Heart right ventricle (tissue), 16 donors: Measurements from ENCODE around the gene SLC5A1. TPM values are rescaled to one million over a fixed set of nuclear protein-coding genes. Genes with fewer than 3 reads are reported as not detected.

Source experiments
- ATAC-seq, 8 donors: fragments of 200-7000 bp; cut with Tn5 transposase; one replicate each; pipeline ENCODE4 v1.9.1; 2020; ENCODE audit warnings: mild to moderate bottlenecking in 8 of 8, moderate library complexity in 8 of 8, moderate number of reproducible peaks in 1 of 8
- DNase-seq, 2 donors: peaks; one replicate each; pipeline ENCODE4 v3.0.0-alpha.2; 2020
- H3K27ac ChIP-seq, 10 donors: fragments of 200-600 bp; sonication (generic) in 2 of 10; one replicate each; pipeline versions ENCODE4 v1.5.0 to v1.8.0; 2020 to 2022; ENCODE audit warnings: mild to moderate bottlenecking in 3 of 10
- H3K27me3 ChIP-seq, 7 donors: fragments of 200-600 bp; one replicate each; pipeline ENCODE4 v1.8.0; 2021 to 2022; ENCODE audit warnings: mild to moderate bottlenecking in 2 of 7
- H3K36me3 ChIP-seq, 9 donors: fragments of 200-600 bp; sonication (generic) in 1 of 9; one replicate each; pipeline versions ENCODE4 v1.5.0 to v1.8.0; 2020 to 2022; ENCODE audit warnings: mild to moderate bottlenecking in 2 of 9
- H3K4me1 ChIP-seq, 9 donors: fragments of 200-600 bp; sonication (generic) in 1 of 9; one replicate each; pipeline versions ENCODE4 v1.5.0 to v1.8.0; 2020 to 2022; ENCODE audit warnings: mild to moderate bottlenecking in 4 of 9
- H3K4me3 ChIP-seq, 10 donors: fragments of 200-600 bp; sonication (generic) in 2 of 10; one replicate each; pipeline versions ENCODE4 v1.5.0 to v1.8.0; 2020 to 2022; ENCODE audit warnings: mild to moderate bottlenecking in 7 of 10, moderate library complexity in 2 of 10
- H3K9me3 ChIP-seq, 11 donors: fragments of 200-600 bp in 10 of 11; sonication (generic) in 2 of 11; one replicate each; pipeline versions ENCODE4 v1.5.0 to v1.8.0; 2013 to 2022; ENCODE audit warnings: mild to moderate bottlenecking in 2 of 11, control low read depth in 1 of 11, moderate library complexity in 1 of 11
- CTCF ChIP-seq, 9 donors: fragments of 200-600 bp; sonication (generic) in 2 of 9; IDR thresholded peaks; one replicate each; pipeline versions ENCODE4 v1.5.0 to v1.8.0; 2021 to 2022; ENCODE audit warnings: antibody characterized with exemption in 9 of 9, mild to moderate bottlenecking in 5 of 9, moderate library complexity in 1 of 9
- WGBS, 2 donors: extraction: QIAGEN DNeasy Blood & Tissue Kit; methylation state at CpG; one replicate each; pipeline ENCODE4 v1.1.7; 2013; ENCODE audit warnings: inconsistent platforms in 1 of 2; 5-methylcytosine and 5-hydroxymethylcytosine counted together
- intact Hi-C, 10 donors: fragments of 100-400 bp; cut with DNase I; formaldehyde crosslinking; loops; one replicate each; pipeline versions ENCODE4 v1.11.1 to v1.14.2; 2022
- polyA plus RNA-seq, 2 donors: library from polyadenylated mRNA; stranded (reverse); fragments of 200-250 nt; gene quantifications; one replicate each; pipeline ENCODE4 v1.2.3, GENCODE V29; 2013
- total RNA-seq, 10 donors: library from RNA; stranded (reverse); fragmentation: NEBNext Ultra II Directional in 3 of 10; extraction: Animal tissue kit (Norgen Biotek cat#: 25700) in 3 of 10; gene quantifications; one replicate each; pipeline versions ENCODE4 v1.2.1 to v1.2.4, GENCODE V29; 2021 to 2023
- donor health status: Arrhythmogenic right ventricular cardiomyopathy.
- donor health status: ischemic (EF 13 %, LVEDD 7.1; RV severe dilation, severe dysfunction).
- donor health status: healthy with polysubstance abuse.
- donor health status: DM: no; HTN: yes; CAD: no.
- donor health status: DM: no; HTN: no; CAD: no.
- donor health status: ischemic (EF 25% LVEDD 6.9; RV normal size, moderate dysfunction).
- donor health status: ischemic (EF 25% LVEDD 5.7; RV mildly dilated, moderate dysfunction).
- donor health status: healthy.
- donor health status: DM: yes; HTN: yes; CAD: no.
- donor health status: Ischemic cardiomyopathy.
- donor health status: ischemic (EF 35%, LVEDD 5.7; RV mildly dilated, moderate dysfunction).
- donor health status: nonischemic (EF 11% LVEDD 7.7; RV severe dilation, severe dysfunction).
- donor health status: DM: yes; HTN: yes; CAD: no.
- donor health status: PGD.
- donor health status: ischemic (EF 29% LVEDD 5.4; RV normal size, mild dysfunction).
- donor health status: nonischemic (EF 23%, LVEDD 6.1; RV moderate dilation, normal function).

The SLC5A1 gene
- total and polyA plus RNA-seq, 12 donors, result 12.2 to 186 (median 87.9) TPM

GRCh38 chr22:32052936-32053791 is 10.1 kb downstream of the SLC5A1 start:
- TF ChIP-seq CTCF (IDR thresholded peaks at IDR 0.05), result no peak
- Histone ChIP-seq H3K27ac (no peak overlapping the region), H3K9me3 (no peaks in the 10 kb centered on the region), H3K4me1 (peaks cover 0 to 27% (median 8%) of the 10 kb centered on the region in 9 donors), H3K27me3 (no peaks in the 10 kb centered on the region), H3K36me3 (no peaks in the 10 kb centered on the region), H3K4me3 (no peak overlapping the region)
- intact Hi-C loops, result no loop called here
- DNase-seq, result no peak
- WGBS, 2 donors, result 78 to 92% methylated on average over 5 of the region's 5 CpGs
- ATAC-seq, result no peak

- Histone ChIP-seq H3K36me3 (no peaks in the 10 kb centered on the region), H3K4me3 (no peak overlapping the region), H3K27me3 (no peaks in the 10 kb centered on the region), H3K4me1 (peaks cover 0 to 27% (median 9%) of the 10 kb centered on the region in 9 donors), H3K27ac (no peak overlapping the region), H3K9me3 (no peaks in the 10 kb centered on the region)
- ATAC-seq (no peak), DNase-seq (no peak)
- no peak for TF ChIP-seq CTCF (IDR thresholded peaks at IDR 0.05)
- WGBS, 2 donors, result 53 to 62% methylated on average over 2 of the region's 2 CpGs
- intact Hi-C loops, result no loop called here
Observed at GRCh38 chr22:32055069-32055468, 12.0 kb downstream of the SLC5A1 start.

GRCh38 chr22:32058656-32059260 is 15.7 kb downstream of the SLC5A1 start:
- Histone ChIP-seq H3K4me1 (peaks cover 0 to 35% (median 0%) of the 10 kb centered on the region in 9 donors), H3K27ac (peak overlapping the region; percentile 47 to 87 (median 70)), H3K4me3 (peak overlapping the region; percentile 18 to 56 (median 43)), H3K36me3 (no peaks in the 10 kb centered on the region), H3K9me3 (no peaks in the 10 kb centered on the region), H3K27me3 (no peaks in the 10 kb centered on the region)
- ATAC-seq (peak; percentile 75 to 87 (median 82)), DNase-seq (peak in 1 of 2 donors; percentile 22)
- TF ChIP-seq CTCF (IDR thresholded peaks at IDR 0.05), result no peak
- intact Hi-C loops, result no loop called here
- WGBS, 2 donors, result 39 to 40% methylated on average over 3 of the region's 3 CpGs

GRCh38 chr22:32059426-32059825 is 16.4 kb downstream of the SLC5A1 start:
- ATAC-seq (peak in 4 of 8 donors; percentile 9 to 30 (median 24)), DNase-seq (no peak)
- no peak for TF ChIP-seq CTCF (IDR thresholded peaks at IDR 0.05)
- peaks cover 0 to 42% (median 0%) of the 10 kb centered on the region in 9 donors for H3K4me1 ChIP-seq
- H3K36me3 ChIP-seq, result no peaks in the 10 kb centered on the region
- WGBS, 2 donors, result 39 to 42% methylated on average over 4 of the region's 4 CpGs
- H3K27me3 ChIP-seq, result no peaks in the 10 kb centered on the region
- intact Hi-C loops, result no loop called here
- peak overlapping the region; percentile 18 to 56 (median 43) for H3K4me3 ChIP-seq
- no peaks in the 10 kb centered on the region for H3K9me3 ChIP-seq
- H3K27ac ChIP-seq, result peak overlapping the region; percentile 47 to 87 (median 70)
